ENCODE measurements around the gene KRTAP10-10.
"Not testable (repeated sequence)": the region's sequence is repeated elsewhere in the genome, so short reads cannot be mapped to it uniquely, and the experiment has no call there.

Gene KRTAP10-10

GRCh38 chr21:44627831-44628233 is 9.3 kb upstream of the KRTAP10-10 start:
- H3K36me3 Mint-ChIP-seq; DNase-seq (ENCODE audit: low spot score in 2 of 2); ATAC-seq; H3K4me3 Mint-ChIP-seq: not testable (repeated sequence)
- Mint-ChIP-seq H3K9me3 (peaks cover 41% of the 10 kb centered on the region), H3K27ac (peak overlapping the region; percentile 73), H3K4me1 (peaks cover 45% of the 10 kb centered on the region)

- Mint-ChIP-seq H3K4me1 (peaks cover 45% of the 10 kb centered on the region), H3K36me3 (no peaks in the 10 kb centered on the region), H3K9me3 (peaks cover 39% of the 10 kb centered on the region), H3K27ac (peak overlapping the region; percentile 3), H3K4me3 (no peak overlapping the region)
- ATAC-seq (no peak), DNase-seq (ENCODE audit: low spot score in 2 of 2) (no peak)
Observed at GRCh38 chr21:44628707-44629391, 8.3 kb upstream of the KRTAP10-10 start.

GRCh38 chr21:44630440-44630839 is 6.7 kb upstream of the KRTAP10-10 start:
- ATAC-seq = no peak
- peak overlapping the region; percentile 3 for H3K27ac Mint-ChIP-seq

GRCh38 chr21:44632067-44632466 is 5.1 kb upstream of the KRTAP10-10 start:
- peaks cover 25% of the 10 kb centered on the region for H3K4me1 Mint-ChIP-seq
- ATAC-seq = no peak
- no peak overlapping the region for H3K4me3 Mint-ChIP-seq
- no peaks in the 10 kb centered on the region for H3K36me3 Mint-ChIP-seq
- H3K27ac Mint-ChIP-seq = no peak overlapping the region
- DNase-seq (ENCODE audit: low spot score in 2 of 2) = no peak
- H3K9me3 Mint-ChIP-seq = peaks cover 28% of the 10 kb centered on the region

More at GRCh38 chr21:44630440-44630839, 6.7 kb upstream of the KRTAP10-10 start:
- H3K4me3 Mint-ChIP-seq = no peak overlapping the region
- peaks cover 28% of the 10 kb centered on the region for H3K9me3 Mint-ChIP-seq
- peaks cover 38% of the 10 kb centered on the region for H3K4me1 Mint-ChIP-seq
- H3K36me3 Mint-ChIP-seq = no peaks in the 10 kb centered on the region
- no peak for DNase-seq (ENCODE audit: low spot score in 2 of 2)

GRCh38 chr21:44636209-44637017 is 743 bp upstream of the KRTAP10-10 start:
- Mint-ChIP-seq H3K36me3 (no peaks in the 10 kb centered on the region), H3K9me3 (peaks cover 20% of the 10 kb centered on the region), H3K27ac (no peak overlapping the region)

GRCh38 chr21:44637851-44638348 is 744 bp downstream of the KRTAP10-10 start:
- peaks cover 12% of the 10 kb centered on the region for H3K9me3 Mint-ChIP-seq
- not testable (repeated sequence) for ATAC-seq, H3K27ac Mint-ChIP-seq, H3K4me1 Mint-ChIP-seq, H3K4me3 Mint-ChIP-seq, H3K36me3 Mint-ChIP-seq
- peak in 1 of 2 donors; percentile 18 for DNase-seq (ENCODE audit: low spot score in 2 of 2)

More at GRCh38 chr21:44636209-44637017, 743 bp upstream of the KRTAP10-10 start:
- DNase-seq (ENCODE audit: low spot score in 2 of 2) (no peak), ATAC-seq (no peak)
- peaks cover 10% of the 10 kb centered on the region for H3K4me1 Mint-ChIP-seq
- H3K4me3 Mint-ChIP-seq = no peak overlapping the region

- not testable (repeated sequence) for H3K27ac Mint-ChIP-seq, ATAC-seq, H3K4me1 Mint-ChIP-seq, H3K4me3 Mint-ChIP-seq, H3K36me3 Mint-ChIP-seq
- peaks cover 10% of the 10 kb centered on the region for H3K9me3 Mint-ChIP-seq
- peak in 1 of 2 donors; percentile 23 for DNase-seq (ENCODE audit: low spot score in 2 of 2)
Observed at GRCh38 chr21:44638506-44639330, 1.6 kb downstream of the KRTAP10-10 start.

GRCh38 chr21:44639331-44639655 is 2.1 kb downstream of the KRTAP10-10 start:
- H3K4me3 Mint-ChIP-seq = no peak overlapping the region
- peaks cover 4% of the 10 kb centered on the region for H3K36me3 Mint-ChIP-seq
- peaks cover 12% of the 10 kb centered on the region for H3K9me3 Mint-ChIP-seq
- ATAC-seq (no peak), DNase-seq (ENCODE audit: low spot score in 2 of 2) (peak in 1 of 2 donors; percentile 35)
- H3K27ac Mint-ChIP-seq = no peak overlapping the region
- peaks cover 10% of the 10 kb centered on the region for H3K4me1 Mint-ChIP-seq

- H3K27ac Mint-ChIP-seq = no peak overlapping the region
- ATAC-seq = no peak
Observed at GRCh38 chr21:44640761-44641160, 3.6 kb downstream of the KRTAP10-10 start.

GRCh38 chr21:44643741-44644310 is 6.7 kb downstream of the KRTAP10-10 start:
- peaks cover 11% of the 10 kb centered on the region for H3K4me1 Mint-ChIP-seq
- H3K36me3 Mint-ChIP-seq = peaks cover 6% of the 10 kb centered on the region
- DNase-seq (ENCODE audit: low spot score in 2 of 2) (peak in 1 of 2 donors; percentile 22), ATAC-seq (no peak)
- peaks cover 20% of the 10 kb centered on the region for H3K9me3 Mint-ChIP-seq
- H3K27ac Mint-ChIP-seq = no peak overlapping the region
- H3K4me3 Mint-ChIP-seq = no peak overlapping the region

More at GRCh38 chr21:44640761-44641160, 3.6 kb downstream of the KRTAP10-10 start:
- no peak for DNase-seq (ENCODE audit: low spot score in 2 of 2)
- Mint-ChIP-seq H3K36me3 (peaks cover 6% of the 10 kb centered on the region), H3K4me3 (no peak overlapping the region), H3K4me1 (peaks cover 10% of the 10 kb centered on the region), H3K9me3 (peaks cover 20% of the 10 kb centered on the region)

GRCh38 chr21:44644878-44645277 is 7.7 kb downstream of the KRTAP10-10 start:
- Mint-ChIP-seq H3K27ac (no peak overlapping the region), H3K9me3 (peaks cover 20% of the 10 kb centered on the region), H3K4me3 (no peak overlapping the region), H3K4me1 (peaks cover 11% of the 10 kb centered on the region), H3K36me3 (peaks cover 6% of the 10 kb centered on the region)
- no peak for ATAC-seq
- DNase-seq (ENCODE audit: low spot score in 2 of 2) = no peak

- DNase-seq (ENCODE audit: low spot score in 2 of 2); H3K36me3 Mint-ChIP-seq; H3K27ac Mint-ChIP-seq; H3K4me3 Mint-ChIP-seq; ATAC-seq: not testable (repeated sequence)
- H3K4me1 Mint-ChIP-seq = peaks cover 17% of the 10 kb centered on the region
- peaks cover 14% of the 10 kb centered on the region for H3K9me3 Mint-ChIP-seq
Observed at GRCh38 chr21:44646366-44647221, 9.4 kb downstream of the KRTAP10-10 start, which contains the start of gene KRTAP10-11. Gene KRTAP10-11 (plus strand): TSS chr21:44646414. CDS start chr21:44646459, 45 bp downstream.

- Mint-ChIP-seq H3K4me3 (no peak overlapping the region), H3K9me3 (peaks cover 13% of the 10 kb centered on the region), H3K27ac (no peak overlapping the region), H3K36me3 (peaks cover 6% of the 10 kb centered on the region), H3K4me1 (peaks cover 18% of the 10 kb centered on the region)
- ATAC-seq (no peak), DNase-seq (ENCODE audit: low spot score in 2 of 2) (peak in 1 of 2 donors; percentile 43)
Observed at GRCh38 chr21:44647222-44647552, 10.0 kb downstream of the KRTAP10-10 start.
